ENCODE data around the gene CTNNBIP1.
A peak's percentile ranks its signal among the peaks of the same experiment; 100 is the strongest.

CTNNBIP1 gene

DNA sequence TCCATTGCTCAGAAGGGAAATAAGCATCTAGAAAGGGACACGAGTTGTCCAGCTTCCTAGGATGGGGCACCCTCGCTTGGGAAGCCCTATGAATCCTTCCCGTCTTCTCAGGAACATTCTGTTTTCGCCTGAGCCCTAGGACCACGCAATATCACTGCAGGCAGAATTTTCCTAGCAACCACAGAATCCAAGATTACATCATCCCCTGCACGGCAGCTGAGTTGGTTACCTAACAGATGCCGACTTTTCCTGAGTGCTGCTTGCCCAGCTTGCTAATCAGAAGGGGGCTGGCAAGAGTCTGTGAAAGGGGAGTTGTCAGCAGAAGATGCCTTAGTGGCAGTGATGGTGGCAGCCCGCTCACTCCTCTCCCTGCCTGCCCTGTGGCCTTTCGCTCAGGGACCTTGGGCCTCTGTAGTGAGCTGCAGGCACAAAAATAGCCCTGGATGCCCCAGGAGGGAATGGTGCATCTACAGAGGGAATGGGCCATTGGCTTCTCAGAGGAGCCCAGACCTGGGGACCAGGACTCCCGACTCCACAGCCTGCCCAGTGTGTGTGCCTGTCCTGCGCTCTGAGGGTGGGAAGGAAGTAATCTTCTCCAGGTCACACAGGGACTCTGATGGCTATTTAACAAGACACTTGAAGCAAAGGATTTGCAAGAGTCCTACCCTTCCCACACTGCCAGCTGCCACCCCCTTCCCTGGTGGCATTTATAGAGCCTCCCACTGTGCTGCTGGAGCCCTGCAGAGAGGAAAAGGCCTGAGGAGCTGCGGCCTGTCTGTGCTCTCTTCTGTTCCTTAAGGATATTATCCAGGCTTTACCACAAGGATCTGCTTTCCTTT is 57.4 kb downstream of the CTNNBIP1 start:
- Histone ChIP-seq H3K4me2 (ENCODE audit: low read length) (no peak overlapping the region), H2BK5ac (ENCODE audit: low read depth, low read length, poor library complexity) (no peak overlapping the region), H2BK12ac (ENCODE audit: low read length) (no peak overlapping the region), H3K23ac (ENCODE audit: low read length) (no peak overlapping the region), H3K79me2 (ENCODE audit: control insufficient read depth, insufficient read depth, low read length, poor library complexity) (no peaks in the 10 kb centered on the region), H3K79me1 (ENCODE audit: low read length) (no peaks in the 10 kb centered on the region), H3K4me3 (ENCODE audit: low read depth, low read length) (no peak overlapping the region), H3K14ac (ENCODE audit: low read length) (no peak overlapping the region), H3K36me3 (ENCODE audit: control insufficient read depth in 1 of 2, insufficient read depth in 2 of 2, low read length in 2 of 2) (peaks cover 2 to 5% of the 10 kb centered on the region in 2 experiments), H4K91ac (ENCODE audit: low read depth, low read length) (no peak overlapping the region), H3K27me3 (ENCODE audit: insufficient read depth, low read length) (no peaks in the 10 kb centered on the region), H3K4ac (ENCODE audit: low read depth, low read length) (no peak overlapping the region), H2AK5ac (ENCODE audit: low read length) (no peak overlapping the region), H3K9me3 (ENCODE audit: insufficient read depth, low read depth, low read length) (peaks cover 5% of the 10 kb centered on the region), H2AFZ (ENCODE audit: insufficient read depth, low read length, poor library complexity) (no peak overlapping the region), H3K9ac (ENCODE audit: low read length) (no peak overlapping the region), H2BK120ac (ENCODE audit: insufficient read depth, low read length, poor library complexity) (no peak overlapping the region), H4K8ac (ENCODE audit: low read depth, low read length) (no peak overlapping the region), H3K27ac (ENCODE audit: low read depth, low read length) (no peak overlapping the region), H3K4me1 (ENCODE audit: control insufficient read depth in 1 of 2, insufficient read depth in 2 of 2, low read length in 2 of 2) (peaks cover 0 to 4% of the 10 kb centered on the region in 2 experiments), H4K12ac (ENCODE audit: low read depth, low read length) (no peak overlapping the region), H3K18ac (ENCODE audit: low read length) (no peak overlapping the region)
- DNase-seq = peak; percentile 47 to 66
- WGBS (ENCODE audit: extremely low coverage, insufficient coverage, insufficient read length) = no CpG with 5 or more reads among the region's 12 CpGs

- no peak overlapping the region for H3K9ac ChIP-seq (ENCODE audit: low read length)
- H4K12ac ChIP-seq (ENCODE audit: low read depth, low read length) = no peak overlapping the region
- H2AFZ ChIP-seq (ENCODE audit: insufficient read depth, low read length, poor library complexity) = no peak overlapping the region
- H3K4me2 ChIP-seq (ENCODE audit: low read length) = no peak overlapping the region
- no peak overlapping the region for H3K4ac ChIP-seq (ENCODE audit: low read depth, low read length)
- peaks cover 5% of the 10 kb centered on the region for H3K9me3 ChIP-seq (ENCODE audit: insufficient read depth, low read depth, low read length)
- no peak overlapping the region for H3K18ac ChIP-seq (ENCODE audit: low read length)
- no peak overlapping the region for H3K23ac ChIP-seq (ENCODE audit: low read length)
- H2BK5ac ChIP-seq (ENCODE audit: low read depth, low read length, poor library complexity) = no peak overlapping the region
- peaks cover 2 to 5% of the 10 kb centered on the region in 2 experiments for H3K36me3 ChIP-seq (ENCODE audit: control insufficient read depth in 1 of 2, insufficient read depth in 2 of 2, low read length in 2 of 2)
- no peaks in the 10 kb centered on the region for H3K27me3 ChIP-seq (ENCODE audit: insufficient read depth, low read length)
- H4K8ac ChIP-seq (ENCODE audit: low read depth, low read length) = no peak overlapping the region
- no peaks in the 10 kb centered on the region for H3K79me1 ChIP-seq (ENCODE audit: low read length)
- H2BK120ac ChIP-seq (ENCODE audit: insufficient read depth, low read length, poor library complexity) = no peak overlapping the region
- DNase-seq = no peak
- no peak overlapping the region for H3K4me3 ChIP-seq (ENCODE audit: low read depth, low read length)
- H3K79me2 ChIP-seq (ENCODE audit: control insufficient read depth, insufficient read depth, low read length, poor library complexity) = no peaks in the 10 kb centered on the region
- H3K14ac ChIP-seq (ENCODE audit: low read length) = no peak overlapping the region
- H3K4me1 ChIP-seq (ENCODE audit: control insufficient read depth in 1 of 2, insufficient read depth in 2 of 2, low read length in 2 of 2) = peaks cover 0 to 4% of the 10 kb centered on the region in 2 experiments
- no peak overlapping the region for H2AK5ac ChIP-seq (ENCODE audit: low read length)
- H3K27ac ChIP-seq (ENCODE audit: low read depth, low read length) = no peak overlapping the region
- H4K91ac ChIP-seq (ENCODE audit: low read depth, low read length) = no peak overlapping the region
- WGBS (ENCODE audit: extremely low coverage, insufficient coverage, insufficient read length) = no CpG with 5 or more reads among the region's 8 CpGs
- no peak overlapping the region for H2BK12ac ChIP-seq (ENCODE audit: low read length)
Measured at GRCh38 chr1:9852004-9852403, 58.1 kb downstream of the CTNNBIP1 start.

DNA sequence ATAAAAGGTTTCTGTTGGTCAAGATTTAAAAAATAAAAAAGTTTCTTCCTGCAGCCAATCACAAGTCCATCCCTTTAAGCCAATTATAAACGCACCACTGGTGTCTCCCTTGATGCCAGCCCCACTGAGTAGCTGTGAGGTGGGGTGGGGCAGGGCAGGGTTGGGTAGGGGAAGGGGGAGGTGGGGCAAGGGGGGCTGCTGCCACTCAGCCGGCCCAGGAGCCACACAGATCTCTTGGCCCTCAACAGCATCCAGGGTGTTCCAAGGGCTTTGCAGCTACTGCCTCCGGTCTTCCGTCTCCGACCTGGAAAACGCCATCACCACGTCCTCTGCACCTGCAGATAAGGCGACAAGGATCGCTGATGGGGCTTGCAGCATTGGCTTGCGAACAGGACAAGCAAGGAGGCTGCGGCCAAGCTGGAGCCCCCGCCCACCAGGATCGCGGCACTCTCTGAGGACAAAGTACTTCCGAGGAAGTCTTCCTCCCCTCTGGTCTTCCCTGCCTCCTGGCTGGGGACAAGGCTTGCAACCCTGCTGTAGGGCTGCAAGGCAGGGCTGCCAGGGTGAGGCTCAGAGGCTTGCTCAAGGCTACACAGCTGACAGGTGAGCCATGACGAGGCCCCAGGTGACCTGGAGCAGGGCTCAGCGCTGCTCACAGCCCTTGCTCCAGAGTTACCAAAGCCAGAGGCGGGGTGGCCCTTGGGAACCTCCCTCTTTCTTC is 59.5 kb downstream of the CTNNBIP1 start:
- H2BK120ac ChIP-seq (ENCODE audit: insufficient read depth, low read length, poor library complexity) = no peak overlapping the region
- H4K12ac ChIP-seq (ENCODE audit: low read depth, low read length) = no peak overlapping the region
- no peak overlapping the region for H3K4me2 ChIP-seq (ENCODE audit: low read length)
- peaks cover 2 to 5% of the 10 kb centered on the region in 2 experiments for H3K36me3 ChIP-seq (ENCODE audit: control insufficient read depth in 1 of 2, insufficient read depth in 2 of 2, low read length in 2 of 2)
- peaks cover 9% of the 10 kb centered on the region for H3K9me3 ChIP-seq (ENCODE audit: insufficient read depth, low read depth, low read length)
- H2AFZ ChIP-seq (ENCODE audit: insufficient read depth, low read length, poor library complexity) = no peak overlapping the region
- no peaks in the 10 kb centered on the region for H3K79me2 ChIP-seq (ENCODE audit: control insufficient read depth, insufficient read depth, low read length, poor library complexity)
- H2BK12ac ChIP-seq (ENCODE audit: low read length) = no peak overlapping the region
- peaks cover 0 to 4% of the 10 kb centered on the region in 2 experiments for H3K4me1 ChIP-seq (ENCODE audit: control insufficient read depth in 1 of 2, insufficient read depth in 2 of 2, low read length in 2 of 2)
- H3K23ac ChIP-seq (ENCODE audit: low read length) = no peak overlapping the region
- WGBS (ENCODE audit: extremely low coverage, insufficient coverage, insufficient read length) = no CpG with 5 or more reads among the region's 18 CpGs
- H4K91ac ChIP-seq (ENCODE audit: low read depth, low read length) = no peak overlapping the region
- no peaks in the 10 kb centered on the region for H3K79me1 ChIP-seq (ENCODE audit: low read length)
- no peak overlapping the region for H2BK5ac ChIP-seq (ENCODE audit: low read depth, low read length, poor library complexity)
- no peak overlapping the region for H4K8ac ChIP-seq (ENCODE audit: low read depth, low read length)
- no peak for DNase-seq
- no peak overlapping the region for H3K27ac ChIP-seq (ENCODE audit: low read depth, low read length)
- H3K4me3 ChIP-seq (ENCODE audit: low read depth, low read length) = no peak overlapping the region
- no peak overlapping the region for H3K14ac ChIP-seq (ENCODE audit: low read length)
- H3K18ac ChIP-seq (ENCODE audit: low read length) = no peak overlapping the region
- H2AK5ac ChIP-seq (ENCODE audit: low read length) = no peak overlapping the region
- no peak overlapping the region for H3K9ac ChIP-seq (ENCODE audit: low read length)
- H3K4ac ChIP-seq (ENCODE audit: low read depth, low read length) = no peak overlapping the region
- H3K27me3 ChIP-seq (ENCODE audit: insufficient read depth, low read length) = no peaks in the 10 kb centered on the region

DNA sequence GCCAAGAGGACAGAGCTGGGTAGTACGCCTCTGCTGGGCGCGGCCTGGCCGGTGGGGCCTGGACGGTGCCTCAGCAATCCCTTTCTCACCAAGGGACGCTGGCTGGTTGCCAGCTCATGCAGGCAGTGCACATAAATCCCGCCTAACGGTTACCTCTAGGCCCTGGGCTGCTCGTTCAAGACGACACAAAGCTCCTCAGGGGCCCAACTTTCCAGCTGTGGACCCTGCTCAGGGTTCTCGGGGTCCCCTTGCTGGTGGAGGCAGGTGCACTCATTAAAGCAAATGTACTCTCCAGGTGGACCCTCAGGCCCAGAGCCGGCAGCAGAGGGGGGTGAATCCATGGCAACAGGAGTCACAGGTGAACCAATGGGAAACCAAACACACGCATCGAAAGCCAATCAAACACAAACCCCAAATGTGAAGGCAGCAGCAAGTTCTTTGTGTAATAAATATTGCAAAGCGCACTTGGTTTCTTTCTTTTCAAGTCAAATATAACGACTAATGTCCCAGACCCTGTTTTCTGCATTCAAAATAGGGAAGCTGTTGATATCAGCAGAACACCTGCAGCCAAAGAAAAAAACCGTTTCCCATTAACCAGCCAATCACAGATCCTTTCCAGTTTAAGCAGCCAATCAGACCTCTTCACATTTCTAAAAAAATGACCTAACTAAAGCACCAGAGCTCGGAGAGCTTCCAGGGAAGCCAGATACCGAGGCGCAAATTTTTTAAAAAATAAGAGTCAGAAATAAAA is 60.2 kb downstream of the CTNNBIP1 start:
- WGBS (ENCODE audit: extremely low coverage, insufficient coverage, insufficient read length) = no CpG with 5 or more reads among the region's 20 CpGs

More for the DNA sequence above, 60.2 kb downstream of the CTNNBIP1 start:
- H3K79me1 ChIP-seq (ENCODE audit: low read length) = no peaks in the 10 kb centered on the region
- H2AK5ac ChIP-seq (ENCODE audit: low read length) = no peak overlapping the region
- peaks cover 9% of the 10 kb centered on the region for H3K9me3 ChIP-seq (ENCODE audit: insufficient read depth, low read depth, low read length)
- no peak overlapping the region for H3K27ac ChIP-seq (ENCODE audit: low read depth, low read length)
- H2BK12ac ChIP-seq (ENCODE audit: low read length) = no peak overlapping the region
- H3K9ac ChIP-seq (ENCODE audit: low read length) = no peak overlapping the region
- H3K36me3 ChIP-seq (ENCODE audit: control insufficient read depth in 1 of 2, insufficient read depth in 2 of 2, low read length in 2 of 2) = peaks cover 2 to 5% of the 10 kb centered on the region in 2 experiments
- H3K4me3 ChIP-seq (ENCODE audit: low read depth, low read length) = no peak overlapping the region
- H2BK5ac ChIP-seq (ENCODE audit: low read depth, low read length, poor library complexity) = no peak overlapping the region
- no peak overlapping the region for H3K4me2 ChIP-seq (ENCODE audit: low read length)
- H4K8ac ChIP-seq (ENCODE audit: low read depth, low read length) = no peak overlapping the region
- no peak overlapping the region for H3K14ac ChIP-seq (ENCODE audit: low read length)
- H4K91ac ChIP-seq (ENCODE audit: low read depth, low read length) = no peak overlapping the region
- no peak overlapping the region for H3K23ac ChIP-seq (ENCODE audit: low read length)
- H4K12ac ChIP-seq (ENCODE audit: low read depth, low read length) = no peak overlapping the region
- no peaks in the 10 kb centered on the region for H3K79me2 ChIP-seq (ENCODE audit: control insufficient read depth, insufficient read depth, low read length, poor library complexity)
- no peak overlapping the region for H3K4ac ChIP-seq (ENCODE audit: low read depth, low read length)
- no peak overlapping the region for H3K18ac ChIP-seq (ENCODE audit: low read length)
- no peaks in the 10 kb centered on the region for H3K27me3 ChIP-seq (ENCODE audit: insufficient read depth, low read length)
- no peak overlapping the region for H2AFZ ChIP-seq (ENCODE audit: insufficient read depth, low read length, poor library complexity)
- no peak for DNase-seq
- H2BK120ac ChIP-seq (ENCODE audit: insufficient read depth, low read length, poor library complexity) = no peak overlapping the region
- peaks cover 0 to 4% of the 10 kb centered on the region in 2 experiments for H3K4me1 ChIP-seq (ENCODE audit: control insufficient read depth in 1 of 2, insufficient read depth in 2 of 2, low read length in 2 of 2)
